GM23248 (cell line): ENCODE results near the gene NOS1AP. TPM values are rescaled to one million over a fixed set of nuclear protein-coding genes. Genes with fewer than 3 reads are reported as not detected.

Experiments
- DNase-seq: peaks from one replicate; pipeline ENCODE4 v3.0.0-alpha.2; 2015
- H2AFZ ChIP-seq: fragments of 200-600 bp; sonication (generic); 2 replicates; pipeline ENCODE4 v1.6.1; 2016; ENCODE audit warnings: antibody characterized with exemption
- H3F3A ChIP-seq: fragments of 200-600 bp; sonication (generic); 2 replicates; pipeline ENCODE4 v1.6.1; 2016; ENCODE audit warnings: mild to moderate bottlenecking, antibody characterized with exemption, mixed run types; ENCODE audit not compliant: insufficient read depth
- H3K27ac ChIP-seq: fragments of 200-600 bp; sonication (generic); 2 replicates; pipeline ENCODE4 v1.5.1; 2016; ENCODE audit warnings: mild to moderate bottlenecking
- H3K27me3 ChIP-seq: fragments of 200-600 bp; sonication (generic); replicated peaks from 2 replicates; pipeline ENCODE4 v1.6.1; 2016; ENCODE audit warnings: mild to moderate bottlenecking; ENCODE audit not compliant: insufficient read depth
- H3K36me3 ChIP-seq: fragments of 200-600 bp; sonication (generic); 2 replicates; pipeline ENCODE4 v1.6.1; 2016; ENCODE audit warnings: low read depth, mild to moderate bottlenecking
- H3K4me1 ChIP-seq: fragments of 200-600 bp; sonication (generic); 2 replicates; pipeline ENCODE4 v1.6.1; 2016; ENCODE audit warnings: mild to moderate bottlenecking; ENCODE audit not compliant: insufficient read depth
- H3K4me2 ChIP-seq: fragments of 200-600 bp; sonication (generic); one replicate; pipeline ENCODE4 v1.6.1; 2016; ENCODE audit warnings: mild to moderate bottlenecking; ENCODE audit not compliant: unreplicated experiment
- H3K4me3 ChIP-seq: fragments of 200-600 bp; sonication (generic); 2 replicates; pipeline ENCODE4 v1.5.1; 2016; ENCODE audit warnings: mild to moderate bottlenecking
- H3K79me2 ChIP-seq: fragments of 200-600 bp; sonication (generic); 2 replicates; pipeline ENCODE4 v1.6.1; 2016; ENCODE audit warnings: mild to moderate bottlenecking; ENCODE audit not compliant: insufficient read depth
- H3K9ac ChIP-seq: fragments of 200-600 bp; sonication (generic); 2 replicates; pipeline ENCODE4 v1.6.1; 2016; ENCODE audit warnings: mild to moderate bottlenecking
- H3K9me2 ChIP-seq: fragments of 200-600 bp; sonication (generic); 2 replicates; pipeline ENCODE4 v1.6.1; 2016; ENCODE audit warnings: mixed run types, mild to moderate bottlenecking, moderate library complexity; ENCODE audit not compliant: insufficient read depth
- H3K9me3 ChIP-seq: fragments of 200-600 bp; sonication (generic); one replicate; pipeline ENCODE4 v1.6.1; 2017; ENCODE audit warnings: low read depth
- H4K20me1 ChIP-seq: fragments of 200-600 bp; sonication (generic); 2 replicates; pipeline ENCODE4 v1.6.0; 2016; ENCODE audit not compliant: insufficient read depth
- EZH2 ChIP-seq: fragments of 200-600 bp; sonication (generic); IDR thresholded peaks from 2 replicates; pipeline ENCODE4 v1.6.1; 2018; ENCODE audit warnings: antibody characterized with exemption, mild to moderate bottlenecking; ENCODE audit not compliant: insufficient read depth, poor library complexity, severe bottlenecking
- EZH2phosphoT487 ChIP-seq: fragments of 200-600 bp; sonication (generic); IDR thresholded peaks from 2 replicates; pipeline ENCODE4 v1.6.1; 2018; ENCODE audit warnings: antibody characterized with exemption, moderate library complexity, mild to moderate bottlenecking, low read depth; ENCODE audit not compliant: insufficient read depth
- WGBS, 2 experiments: methylation state at CpG; one replicate each; pipeline ENCODE4 v1.1.6; 2015 to 2017; ENCODE audit warnings: low lambda C conversion rate in 2 of 2, low coverage in 1 of 2; ENCODE audit errors: missing lambda C conversion rate in 2 of 2; 5-methylcytosine and 5-hydroxymethylcytosine counted together
- in situ Hi-C: fragments of 300-500 bp; cut with MboI; formaldehyde crosslinking; loops from 2 replicates; pipeline ENCODE4 v1.15.0; 2020
- polyA plus RNA-seq: library from polyadenylated mRNA; unstranded; fragments of >200 nt; fragmentation: Nextera tagmentation; extraction: Ambion mirVana; gene quantifications from 2 replicates; pipeline ENCODE4 v1.2.1, GENCODE V29; 2016
- total RNA-seq: library from RNA; depleted of rRNA; stranded (reverse); fragments of >200 nt; shearing (Covaris generic); gene quantifications from 2 replicates; pipeline ENCODE4 v1.2.3, GENCODE V29; 2014

The NOS1AP gene
- total and polyA plus RNA-seq, 2 experiments from 2014 or later = 0.18 TPM; not detected in 1

GRCh38 chr1:162236201-162236600, 166.7 kb downstream of the NOS1AP start:
- H3K27ac ChIP-seq = no peak overlapping the region
- H3F3A ChIP-seq = peaks cover 21% of the 10 kb centered on the region
- in situ Hi-C loops = no loop called here
- 73 to 79% methylated on average over 3 of the region's 3 CpGs for WGBS, 2 experiments
- H3K36me3 ChIP-seq = no peaks in the 10 kb centered on the region
- no peaks in the 10 kb centered on the region for H4K20me1 ChIP-seq
- H3K4me2 ChIP-seq = no peak overlapping the region
- no peak overlapping the region for H2AFZ ChIP-seq
- no peak overlapping the region for H3K4me3 ChIP-seq
- H3K79me2 ChIP-seq = no peaks in the 10 kb centered on the region
- TF ChIP-seq EZH2phosphoT487 (no peak), EZH2 (no peak)
- no peaks in the 10 kb centered on the region for H3K27me3 ChIP-seq
- DNase-seq = peak; percentile 16
- H3K4me1 ChIP-seq = peaks cover 19% of the 10 kb centered on the region
- no peak overlapping the region for H3K9ac ChIP-seq
- H3K9me2 ChIP-seq = no peaks in the 10 kb centered on the region
- H3K9me3 ChIP-seq = no peaks in the 10 kb centered on the region

- Histone ChIP-seq H3K4me3 (no peak overlapping the region), H3K9ac (no peak overlapping the region), H3K9me2 (no peaks in the 10 kb centered on the region), H3K27me3 (no peaks in the 10 kb centered on the region), H4K20me1 (no peaks in the 10 kb centered on the region), H3K36me3 (no peaks in the 10 kb centered on the region), H3F3A (peaks cover 21% of the 10 kb centered on the region), H3K9me3 (no peaks in the 10 kb centered on the region), H3K4me2 (no peak overlapping the region), H3K27ac (no peak overlapping the region), H3K79me2 (no peaks in the 10 kb centered on the region), H2AFZ (no peak overlapping the region), H3K4me1 (peaks cover 19% of the 10 kb centered on the region)
- no peak for DNase-seq
- in situ Hi-C loops = no loop called here
- WGBS, 2 experiments = 92 to 93% methylated on average over 2 of the region's 2 CpGs
- no peak for TF ChIP-seq EZH2phosphoT487
- no peak for TF ChIP-seq EZH2
Measured at GRCh38 chr1:162236618-162237017, 167.1 kb downstream of the NOS1AP start.

GRCh38 chr1:162240577-162240976, 171.1 kb downstream of the NOS1AP start:
- Histone ChIP-seq H3K79me2 (no peaks in the 10 kb centered on the region), H3K9ac (no peak overlapping the region), H3K4me1 (peaks cover 8% of the 10 kb centered on the region; the same call in 1 of the 2 replicates), H3K27me3 (peaks cover 8% of the 10 kb centered on the region; the same call in 1 of the 2 replicates), H3K9me3 (no peaks in the 10 kb centered on the region), H3K27ac (no peak overlapping the region), H3K4me3 (no peak overlapping the region), H3F3A (peaks cover 10% of the 10 kb centered on the region), H3K4me2 (no peak overlapping the region), H4K20me1 (no peaks in the 10 kb centered on the region), H2AFZ (no peak overlapping the region), H3K36me3 (no peaks in the 10 kb centered on the region), H3K9me2 (no peaks in the 10 kb centered on the region)
- WGBS, 2 experiments = 54 to 60% methylated on average over 4 of the region's 4 CpGs
- in situ Hi-C loops = no loop called here
- DNase-seq = no peak
- TF ChIP-seq EZH2 (no peak), EZH2phosphoT487 (no peak)

- Histone ChIP-seq H3K4me1 (no peaks in the 10 kb centered on the region), H3K4me2 (no peak overlapping the region), H3K4me3 (no peak overlapping the region), H3K9me3 (no peaks in the 10 kb centered on the region), H3K36me3 (no peaks in the 10 kb centered on the region), H4K20me1 (no peaks in the 10 kb centered on the region), H3K27ac (no peak overlapping the region), H3K9me2 (no peaks in the 10 kb centered on the region), H3F3A (no peaks in the 10 kb centered on the region), H3K79me2 (no peaks in the 10 kb centered on the region), H3K9ac (no peak overlapping the region), H2AFZ (no peak overlapping the region), H3K27me3 (peaks cover 8% of the 10 kb centered on the region; the same call in 1 of the 2 replicates)
- in situ Hi-C loops = no loop called here
- 86% methylated on average over 6 of the region's 6 CpGs for WGBS, 2 experiments
- DNase-seq = no peak
- TF ChIP-seq EZH2 (no peak), EZH2phosphoT487 (no peak)
Measured at GRCh38 chr1:162242804-162243203, 173.3 kb downstream of the NOS1AP start.

GRCh38 chr1:162248854-162249535, 179.5 kb downstream of the NOS1AP start:
- Histone ChIP-seq H3F3A (no peaks in the 10 kb centered on the region), H3K4me2 (no peak overlapping the region), H3K4me1 (no peaks in the 10 kb centered on the region), H3K79me2 (no peaks in the 10 kb centered on the region), H4K20me1 (no peaks in the 10 kb centered on the region), H3K9me2 (no peaks in the 10 kb centered on the region), H3K4me3 (no peak overlapping the region), H3K9me3 (no peaks in the 10 kb centered on the region), H3K27ac (no peak overlapping the region), H3K36me3 (no peaks in the 10 kb centered on the region), H2AFZ (no peak overlapping the region), H3K27me3 (no peaks in the 10 kb centered on the region), H3K9ac (no peak overlapping the region)
- WGBS, 2 experiments = 64 to 69% methylated on average over 3 of the region's 3 CpGs
- TF ChIP-seq EZH2 (no peak), EZH2phosphoT487 (no peak)
- in situ Hi-C loops = no loop called here
- peak; percentile 14 for DNase-seq
